GM12874 (cell line): ENCODE data around the gene TRIP6.

Experiments
- TF ChIP-seq, protein P1 (sequence below): IDR thresholded peaks from 2 replicates; pipeline ENCODE4 v1.5.1; 2011; ENCODE audit warnings: low read depth, mild to moderate bottlenecking, control low read depth, low read length, moderate library complexity; ENCODE audit not compliant: insufficient read depth

The TRIP6 gene

DNA sequence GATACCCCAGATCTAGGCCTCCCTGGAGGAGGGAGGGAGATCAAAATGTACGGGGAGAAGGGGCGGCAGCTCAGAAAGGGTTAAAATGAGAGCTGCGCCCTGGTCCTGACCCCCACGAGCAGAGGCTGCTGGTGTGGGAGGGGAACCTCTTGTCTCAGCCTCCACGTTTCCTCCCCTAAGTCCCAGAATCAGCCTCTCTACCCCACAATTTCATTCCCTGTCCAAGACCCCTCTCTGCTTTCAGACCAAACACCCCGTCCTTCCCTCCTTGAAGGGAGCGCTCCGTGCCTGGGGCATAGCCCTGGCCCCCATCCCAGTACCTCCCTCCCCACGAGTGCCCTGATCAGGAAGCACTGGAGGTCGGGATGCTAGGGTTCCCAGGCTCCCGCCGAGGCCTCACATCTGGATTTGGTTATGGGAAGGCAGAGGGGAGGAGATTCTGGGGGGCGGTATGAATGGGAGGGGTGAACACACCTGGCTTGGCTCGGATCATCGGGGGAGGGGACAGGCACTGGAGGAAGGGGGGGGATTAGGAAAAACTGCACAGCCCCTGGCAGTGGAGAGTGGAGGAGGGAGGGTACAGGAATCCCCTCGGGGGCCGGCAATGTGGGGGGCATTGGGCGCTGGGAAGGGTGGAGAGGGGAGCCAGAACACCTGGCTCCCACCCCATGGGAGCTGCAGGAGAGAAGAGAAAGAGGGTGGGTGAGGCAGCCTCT, 42.5 kb upstream of the TRIP6 start:
- TF ChIP-seq, protein P1, sequence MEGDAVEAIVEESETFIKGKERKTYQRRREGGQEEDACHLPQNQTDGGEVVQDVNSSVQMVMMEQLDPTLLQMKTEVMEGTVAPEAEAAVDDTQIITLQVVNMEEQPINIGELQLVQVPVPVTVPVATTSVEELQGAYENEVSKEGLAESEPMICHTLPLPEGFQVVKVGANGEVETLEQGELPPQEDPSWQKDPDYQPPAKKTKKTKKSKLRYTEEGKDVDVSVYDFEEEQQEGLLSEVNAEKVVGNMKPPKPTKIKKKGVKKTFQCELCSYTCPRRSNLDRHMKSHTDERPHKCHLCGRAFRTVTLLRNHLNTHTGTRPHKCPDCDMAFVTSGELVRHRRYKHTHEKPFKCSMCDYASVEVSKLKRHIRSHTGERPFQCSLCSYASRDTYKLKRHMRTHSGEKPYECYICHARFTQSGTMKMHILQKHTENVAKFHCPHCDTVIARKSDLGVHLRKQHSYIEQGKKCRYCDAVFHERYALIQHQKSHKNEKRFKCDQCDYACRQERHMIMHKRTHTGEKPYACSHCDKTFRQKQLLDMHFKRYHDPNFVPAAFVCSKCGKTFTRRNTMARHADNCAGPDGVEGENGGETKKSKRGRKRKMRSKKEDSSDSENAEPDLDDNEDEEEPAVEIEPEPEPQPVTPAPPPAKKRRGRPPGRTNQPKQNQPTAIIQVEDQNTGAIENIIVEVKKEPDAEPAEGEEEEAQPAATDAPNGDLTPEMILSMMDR = no peak

DNA sequence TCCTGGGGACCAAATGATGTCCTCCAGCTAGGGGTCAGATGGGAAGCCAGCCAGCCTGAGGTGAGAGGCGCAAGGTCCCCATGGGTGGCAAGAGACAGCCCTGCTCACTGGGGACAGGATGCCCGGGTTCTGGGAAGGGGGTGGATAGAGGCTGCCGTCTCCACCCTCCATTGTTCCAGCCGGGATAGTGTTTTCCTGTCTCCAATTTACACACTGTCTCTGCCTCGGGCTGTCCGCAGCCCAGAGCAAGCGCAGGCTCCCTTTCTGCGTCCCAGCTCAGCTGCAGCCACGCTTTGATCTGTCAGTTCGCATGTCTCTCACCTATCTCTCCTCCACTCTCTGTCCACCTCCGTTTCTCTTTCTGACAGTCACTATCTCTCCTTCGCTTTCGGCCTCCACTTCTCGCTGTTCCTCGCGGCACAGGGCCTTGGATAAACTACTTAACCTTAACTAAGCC, 41.9 kb upstream of the TRIP6 start:
- TF ChIP-seq, protein P1 = no peak

GRCh38 chr7:100825751-100826513, 41.3 kb upstream of the TRIP6 start:
- TF ChIP-seq, protein P1 = no peak

DNA sequence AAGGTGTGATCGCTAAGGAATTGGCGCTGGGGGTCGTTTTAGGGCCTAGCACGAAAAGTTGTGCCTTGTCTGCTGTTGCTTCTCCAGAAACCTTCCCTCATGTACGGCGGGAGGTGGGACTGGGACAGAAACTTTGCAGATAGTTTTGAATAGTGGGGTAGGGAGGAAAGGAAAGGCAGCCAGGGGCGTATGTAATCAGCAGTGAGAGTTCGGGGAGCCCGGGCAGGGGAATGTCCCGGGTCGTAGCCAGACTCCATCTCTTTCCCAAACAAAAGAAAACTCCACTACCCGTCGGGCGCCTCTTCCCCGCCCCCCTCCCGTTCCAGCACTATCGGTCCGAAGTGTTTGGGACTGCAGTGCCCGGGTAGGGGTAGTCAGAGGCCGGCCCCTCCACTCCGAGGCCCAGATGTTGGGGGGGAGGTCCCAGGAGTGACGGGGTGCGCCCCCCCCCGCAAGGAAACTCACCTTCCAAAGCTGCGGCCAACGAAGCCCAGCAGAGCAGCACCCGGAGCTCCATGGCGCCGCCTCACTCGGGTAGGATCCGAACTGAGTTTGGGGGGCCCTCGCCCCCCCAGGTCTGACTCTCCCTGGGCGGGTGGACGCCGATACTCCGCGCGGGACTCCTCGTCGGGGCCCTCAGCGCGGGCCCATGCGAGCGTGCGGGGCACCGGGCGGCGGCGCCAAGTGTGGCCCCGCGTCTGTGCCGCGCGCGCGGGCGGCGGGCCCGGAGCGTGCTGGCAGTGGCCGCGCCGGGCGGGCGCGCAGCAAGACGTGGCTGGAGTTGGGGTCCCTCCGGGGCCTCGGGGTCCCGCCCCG, 40.5 kb upstream of the TRIP6 start:
- TF ChIP-seq, protein P1 = no peak

DNA sequence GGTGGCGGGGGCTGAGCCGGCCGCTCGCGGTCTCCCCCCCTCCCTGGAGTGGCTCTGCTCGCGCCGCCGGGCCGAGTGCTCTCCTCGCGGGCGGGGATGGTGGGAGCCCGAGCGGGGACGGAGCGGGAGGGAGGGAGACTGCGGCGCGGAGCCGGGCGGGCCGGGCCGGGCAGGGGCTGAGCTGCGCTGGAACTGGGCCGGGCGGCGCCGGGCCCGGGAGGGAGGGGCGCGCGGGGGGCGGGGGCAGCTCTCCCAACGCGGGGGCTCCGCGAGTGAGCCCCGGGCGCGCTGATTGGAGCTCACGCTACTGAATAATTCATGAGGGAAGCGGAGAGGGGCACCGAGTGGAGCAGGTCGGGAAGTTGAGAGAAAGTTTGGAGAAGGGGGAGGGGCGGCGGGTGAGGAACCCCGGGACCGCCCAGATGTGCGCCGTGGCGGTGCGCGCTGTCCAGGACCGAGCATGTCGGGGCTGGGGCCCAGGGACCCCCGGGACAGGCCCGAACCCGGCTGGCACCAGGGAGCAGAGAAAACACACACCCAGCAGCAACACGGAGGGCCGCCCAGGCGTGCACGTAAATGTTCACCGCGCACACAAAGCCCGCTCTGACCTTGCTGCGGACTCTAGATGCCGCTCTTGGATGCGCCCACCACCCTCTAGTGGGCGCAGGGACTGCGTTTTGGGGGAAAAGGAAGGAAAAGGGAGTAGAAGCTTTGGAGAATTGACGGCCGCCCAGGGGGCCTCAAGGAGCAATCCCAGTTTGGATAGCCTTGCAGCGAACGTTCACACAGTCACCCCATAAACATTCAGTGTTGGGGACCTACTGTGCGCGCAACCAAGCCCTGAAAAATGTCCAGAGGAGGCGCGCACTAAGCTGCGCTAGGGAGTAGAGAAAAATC, 39.6 kb upstream of the TRIP6 start, which contains the start of gene EPHB4:
Gene EPHB4, minus strand, starts transcription at position 194 of the 897 bp plus-strand sequence. CDS start 493 bp downstream, outside the sequence.
- TF ChIP-seq, protein P1 = no peak

DNA sequence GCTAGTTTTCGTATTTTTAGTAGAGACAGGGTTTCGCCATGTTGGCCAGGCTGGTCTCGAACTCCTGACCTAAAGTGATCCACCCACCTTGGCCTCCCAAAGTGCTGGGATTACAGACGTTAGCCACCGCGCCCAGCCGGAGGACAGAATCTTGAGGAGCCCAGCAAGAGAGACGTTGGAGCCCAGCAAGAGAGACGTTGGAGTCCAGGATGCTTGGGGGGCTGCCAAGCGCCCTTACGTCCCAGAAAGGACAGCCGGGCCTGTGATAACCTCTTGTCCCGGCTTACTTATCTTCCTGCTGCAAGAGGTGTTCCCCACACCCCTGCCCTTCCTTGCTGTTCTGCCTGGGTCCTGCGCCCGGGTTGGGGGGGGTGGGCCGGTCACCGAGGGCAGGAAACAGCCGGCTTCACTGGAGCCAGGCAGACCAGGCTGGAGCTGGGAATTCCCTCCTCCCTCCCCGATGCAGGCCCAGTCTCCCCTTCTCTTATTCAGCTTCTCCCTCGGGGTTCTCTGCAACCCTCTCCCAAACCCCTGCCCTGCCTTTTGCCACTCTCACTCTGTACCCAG, 38.0 kb upstream of the TRIP6 start:
- TF ChIP-seq, protein P1 = no peak
